CD8-positive, alpha-beta memory T cell (primary cell): ENCODE measurements around the gene ADGRL1. TPM values are rescaled to one million over a fixed set of nuclear protein-coding genes. Genes with fewer than 3 reads are reported as not detected.
A peak's percentile ranks its signal among the peaks of the same experiment; 100 is the strongest.
"Not testable (repeated sequence)": the region's sequence is repeated elsewhere in the genome, so short reads cannot be mapped to it uniquely, and the experiment has no call there.

Source experiments
- CTCF ChIA-PET: fragments of 350-600 bp; sonication (Branson Sonifier 250); formaldehyde crosslinking; loops from one replicate; lab custom pipeline; 2021; ENCODE audit warnings: antibody characterized with exemption; lab: Charles Lee
- POLR2A ChIA-PET: fragments of 350-600 bp; sonication (Branson Sonifier 250); formaldehyde crosslinking; loops from one replicate; lab custom pipeline; 2021; ENCODE audit warnings: antibody characterized with exemption; lab: Charles Lee
- DNase-seq, 5 donors: peaks; one replicate each; pipeline versions ENCODE4 v3.0.0 to v3.0.0-alpha.2; 2020 to 2022; ENCODE audit warnings: mixed read lengths in 1 of 5
- H3K27ac ChIP-seq: one replicate; pipeline ENCODE4 v1.7.0; 2013; ENCODE audit warnings: low read depth, mild to moderate bottlenecking, low read length, moderate library complexity
- H3K27me3 ChIP-seq: 2 replicates; pipeline ENCODE4 v1.7.0; 2013; ENCODE audit warnings: low read length, mild to moderate bottlenecking; ENCODE audit not compliant: insufficient read depth, poor library complexity, severe bottlenecking
- H3K36me3 ChIP-seq: 2 replicates; pipeline ENCODE4 v1.7.0; 2013; ENCODE audit warnings: mild to moderate bottlenecking, low read length, moderate library complexity; ENCODE audit not compliant: insufficient read depth
- H3K4me1 ChIP-seq: 2 replicates; pipeline ENCODE4 v1.7.0; 2013; ENCODE audit warnings: mild to moderate bottlenecking, low read length, moderate library complexity; ENCODE audit not compliant: insufficient read depth
- H3K4me3 ChIP-seq: 2 replicates; pipeline ENCODE4 v1.7.0; 2013; ENCODE audit warnings: mild to moderate bottlenecking, low read length
- H3K9me3 ChIP-seq: 2 replicates; pipeline ENCODE4 v1.7.0; 2013; ENCODE audit warnings: mild to moderate bottlenecking, low read length
- H3K27ac Mint-ChIP-seq, 8 donors: one replicate each; pipeline ENCODE4 v1.8.0; 2020 to 2021; ENCODE audit warnings: mixed read lengths in 8 of 8, mild to moderate bottlenecking in 6 of 8, inconsistent platforms in 3 of 8, moderate library complexity in 3 of 8
- H3K27me3 Mint-ChIP-seq, 2 donors: one replicate each; pipeline ENCODE4 v1.8.0; 2020 to 2021; ENCODE audit warnings: mixed read lengths in 2 of 2, mild to moderate bottlenecking in 1 of 2, moderate library complexity in 1 of 2
- H3K36me3 Mint-ChIP-seq, 3 donors: one replicate each; pipeline ENCODE4 v1.8.0; 2020 to 2021; ENCODE audit warnings: mixed read lengths in 3 of 3, inconsistent platforms in 1 of 3, mild to moderate bottlenecking in 1 of 3
- H3K4me1 Mint-ChIP-seq, 3 donors: one replicate each; pipeline ENCODE4 v1.8.0; 2020 to 2021; ENCODE audit warnings: mixed read lengths in 3 of 3, inconsistent platforms in 1 of 3, mild to moderate bottlenecking in 1 of 3
- H3K4me3 Mint-ChIP-seq, 7 donors: one replicate each; pipeline ENCODE4 v1.8.0; 2020 to 2021; ENCODE audit warnings: mixed read lengths in 7 of 7, mild to moderate bottlenecking in 6 of 7, moderate library complexity in 4 of 7, inconsistent platforms in 2 of 7
- H3K9me3 Mint-ChIP-seq, 5 donors: one replicate each; pipeline ENCODE4 v1.8.0; 2020 to 2022; ENCODE audit warnings: mixed read lengths in 5 of 5, mild to moderate bottlenecking in 3 of 5, moderate library complexity in 2 of 5, inconsistent platforms in 1 of 5
- polyA plus RNA-seq: library from polyadenylated mRNA; unstranded; fragments of 300-500 nt; fragmentation: Illumina TruSeq; gene quantifications from one replicate; pipeline ENCODE4 v1.2.3, GENCODE V29; 2021
- total RNA-seq, 2 experiments: library from RNA; stranded (reverse); gene quantifications; one replicate each; pipeline ENCODE4 v1.2.3, GENCODE V29; 2021

The ADGRL1 gene
- total RNA-seq (1 to 10 TPM; 5.8 TPM), polyA plus RNA-seq (0.81 TPM)

- CTCF ChIA-PET, H3K9me3 Mint-ChIP-seq, H3K27me3 Mint-ChIP-seq, H3K9me3 ChIP-seq, H3K36me3 Mint-ChIP-seq, H3K4me1 ChIP-seq, H3K27me3 ChIP-seq, H3K36me3 ChIP-seq: not testable (repeated sequence)
- Histone ChIP-seq H3K27ac (peak within 1 kb of the TSS; percentile 71), H3K4me3 (peak within 1 kb of the TSS; percentile 81)
- Mint-ChIP-seq H3K27ac (peak within 1 kb of the TSS; percentile 71 to 99 (median 93)), H3K4me3 (peak within 1 kb of the TSS; percentile 88 to 99 (median 96)), H3K4me1 (peaks cover 20 to 60% (median 26%) of the 10 kb centered on the region in 3 donors)
- POLR2A ChIA-PET: interaction anchor here (0.6 kb wide), 1 partner anchor 56 kb away, joined by 3 read pairs; no protein-coding TSS in a partner anchor
- peak in 2 of 5 donors; percentile 37 to 56 for DNase-seq
These were observed at the start of gene ADGRL1 for GRCh38 chr19:14205452-14206287. TSS of gene ADGRL1 (minus strand) at chr19:14206169. CDS start at chr19:14183602, 22,567 bp downstream.

- DNase-seq, H3K4me1 ChIP-seq, CTCF ChIA-PET: not testable (repeated sequence)
These were observed 49.3 kb upstream of the ADGRL1 start for GRCh38 chr19:14255316-14255715.

GRCh38 chr19:14253822-14254599 is 48.0 kb upstream of the ADGRL1 start:
- DNase-seq, H3K4me3 ChIP-seq, H3K4me3 Mint-ChIP-seq, CTCF ChIA-PET, H3K36me3 Mint-ChIP-seq, H3K27me3 ChIP-seq, H3K27me3 Mint-ChIP-seq, POLR2A ChIA-PET, H3K27ac Mint-ChIP-seq, H3K4me1 ChIP-seq, H3K27ac ChIP-seq, H3K9me3 ChIP-seq, H3K36me3 ChIP-seq, H3K9me3 Mint-ChIP-seq: not testable (repeated sequence)
- peaks cover 6 to 12% (median 7%) of the 10 kb centered on the region in 3 donors for H3K4me1 Mint-ChIP-seq

More at GRCh38 chr19:14255316-14255715, 49.3 kb upstream of the ADGRL1 start:
- POLR2A ChIA-PET, H3K27me3 Mint-ChIP-seq, H3K36me3 ChIP-seq, H3K4me3 ChIP-seq, H3K27ac ChIP-seq, H3K9me3 ChIP-seq, H3K4me3 Mint-ChIP-seq, H3K36me3 Mint-ChIP-seq, H3K4me1 Mint-ChIP-seq, H3K27me3 ChIP-seq, H3K9me3 Mint-ChIP-seq: not testable (repeated sequence)
- H3K27ac Mint-ChIP-seq: peak overlapping the region in 2 of 8 donors; percentile 10 to 85

GRCh38 chr19:14252136-14252535 is 46.2 kb upstream of the ADGRL1 start:
- H3K27ac ChIP-seq, DNase-seq, H3K27me3 ChIP-seq, H3K9me3 Mint-ChIP-seq, H3K9me3 ChIP-seq, H3K4me3 Mint-ChIP-seq, H3K36me3 ChIP-seq, H3K4me1 ChIP-seq, POLR2A ChIA-PET, H3K4me3 ChIP-seq, CTCF ChIA-PET, H3K27me3 Mint-ChIP-seq, H3K36me3 Mint-ChIP-seq: not testable (repeated sequence)
- Mint-ChIP-seq H3K27ac (peak overlapping the region in 1 of 8 donors; percentile 42), H3K4me1 (peaks cover 6 to 12% (median 7%) of the 10 kb centered on the region in 3 donors)

- H3K27me3 Mint-ChIP-seq: peaks cover 0 to 1% of the 10 kb centered on the region in 2 donors
- Histone ChIP-seq H3K36me3 (no peaks in the 10 kb centered on the region), H3K27ac (no peak overlapping the region), H3K4me3 (no peak overlapping the region), H3K27me3 (no peaks in the 10 kb centered on the region), H3K9me3 (no peaks in the 10 kb centered on the region), H3K4me1 (no peaks in the 10 kb centered on the region)
- peaks cover 6 to 12% (median 7%) of the 10 kb centered on the region in 3 donors for H3K4me1 Mint-ChIP-seq
- no peaks in the 10 kb centered on the region for H3K9me3 Mint-ChIP-seq
- POLR2A ChIA-PET: no interaction called here
- CTCF ChIA-PET: no interaction called here
- H3K36me3 Mint-ChIP-seq: no peaks in the 10 kb centered on the region
- peak overlapping the region in 3 of 8 donors; percentile 7 to 35 (median 29) for H3K27ac Mint-ChIP-seq
- no peak for DNase-seq
- peak overlapping the region; percentile 1 to 76 (median 37) for H3K4me3 Mint-ChIP-seq
These were observed 44.9 kb upstream of the ADGRL1 start for GRCh38 chr19:14250870-14251269.

GRCh38 chr19:14250315-14250714 is 44.3 kb upstream of the ADGRL1 start:
- POLR2A ChIA-PET, H3K27me3 ChIP-seq, DNase-seq, H3K9me3 Mint-ChIP-seq, H3K36me3 Mint-ChIP-seq, H3K27ac ChIP-seq, H3K27me3 Mint-ChIP-seq, H3K27ac Mint-ChIP-seq, H3K4me1 ChIP-seq, H3K9me3 ChIP-seq, H3K36me3 ChIP-seq, H3K4me3 ChIP-seq, CTCF ChIA-PET: not testable (repeated sequence)
- peak overlapping the region; percentile 18 to 76 (median 62) for H3K4me3 Mint-ChIP-seq
- H3K4me1 Mint-ChIP-seq: peaks cover 6 to 12% (median 7%) of the 10 kb centered on the region in 3 donors

- H3K4me1 ChIP-seq, DNase-seq, H3K4me3 ChIP-seq, POLR2A ChIA-PET, H3K27me3 Mint-ChIP-seq, H3K9me3 Mint-ChIP-seq, H3K27ac ChIP-seq, H3K9me3 ChIP-seq, H3K36me3 ChIP-seq, H3K27me3 ChIP-seq, H3K36me3 Mint-ChIP-seq, CTCF ChIA-PET: not testable (repeated sequence)
- Mint-ChIP-seq H3K27ac (peak overlapping the region in 2 of 8 donors; percentile 42 to 55), H3K4me1 (peaks cover 6 to 12% (median 7%) of the 10 kb centered on the region in 3 donors), H3K4me3 (peak overlapping the region; percentile 34 to 91 (median 72))
These were observed 43.9 kb upstream of the ADGRL1 start for GRCh38 chr19:14249891-14250290.
